GM12864 (cell line): Measurements from ENCODE around the gene PIK3R4.
A peak's percentile ranks its signal among the peaks of the same experiment; 100 is the strongest.

Experiments
- DNase-seq: peaks from one replicate; pipeline ENCODE4 v3.0.0-alpha.2; 2011; ENCODE audit warnings: low read depth
- H3K4me3 ChIP-seq: 2 replicates; pipeline ENCODE4 v1.5.1; 2011; ENCODE audit warnings: mild to moderate bottlenecking, low read depth, low read length, control low read depth
- TF ChIP-seq, protein P1 (sequence below): IDR thresholded peaks from 2 replicates; pipeline ENCODE4 v1.5.1; 2011; ENCODE audit warnings: low read depth, mild to moderate bottlenecking, moderate library complexity, low read length, control low read depth, inconsistent platforms; ENCODE audit errors: missing control alignments

Gene PIK3R4

DNA sequence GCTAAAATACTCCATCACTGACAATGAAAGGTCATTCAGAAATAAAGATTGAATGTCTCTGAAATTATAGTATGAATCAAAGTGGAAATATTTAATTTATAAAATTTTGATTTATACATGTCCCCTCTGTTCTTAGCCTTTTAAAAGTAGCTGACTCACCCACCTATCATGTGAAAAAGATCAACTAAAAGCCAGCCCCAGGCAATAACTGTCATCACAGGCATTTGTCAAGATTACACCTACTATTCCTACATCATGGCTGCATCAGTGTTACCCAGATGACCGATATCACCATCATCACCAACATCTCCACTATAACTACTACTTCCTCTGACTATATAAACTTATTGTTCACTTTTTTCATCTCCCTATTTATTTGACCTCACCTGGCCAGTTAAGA is 14.3 kb upstream of the PIK3R4 start:
- TF ChIP-seq, protein P1, sequence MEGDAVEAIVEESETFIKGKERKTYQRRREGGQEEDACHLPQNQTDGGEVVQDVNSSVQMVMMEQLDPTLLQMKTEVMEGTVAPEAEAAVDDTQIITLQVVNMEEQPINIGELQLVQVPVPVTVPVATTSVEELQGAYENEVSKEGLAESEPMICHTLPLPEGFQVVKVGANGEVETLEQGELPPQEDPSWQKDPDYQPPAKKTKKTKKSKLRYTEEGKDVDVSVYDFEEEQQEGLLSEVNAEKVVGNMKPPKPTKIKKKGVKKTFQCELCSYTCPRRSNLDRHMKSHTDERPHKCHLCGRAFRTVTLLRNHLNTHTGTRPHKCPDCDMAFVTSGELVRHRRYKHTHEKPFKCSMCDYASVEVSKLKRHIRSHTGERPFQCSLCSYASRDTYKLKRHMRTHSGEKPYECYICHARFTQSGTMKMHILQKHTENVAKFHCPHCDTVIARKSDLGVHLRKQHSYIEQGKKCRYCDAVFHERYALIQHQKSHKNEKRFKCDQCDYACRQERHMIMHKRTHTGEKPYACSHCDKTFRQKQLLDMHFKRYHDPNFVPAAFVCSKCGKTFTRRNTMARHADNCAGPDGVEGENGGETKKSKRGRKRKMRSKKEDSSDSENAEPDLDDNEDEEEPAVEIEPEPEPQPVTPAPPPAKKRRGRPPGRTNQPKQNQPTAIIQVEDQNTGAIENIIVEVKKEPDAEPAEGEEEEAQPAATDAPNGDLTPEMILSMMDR, result no peak
- no peak overlapping the region for H3K4me3 ChIP-seq
- DNase-seq, result no peak

DNA sequence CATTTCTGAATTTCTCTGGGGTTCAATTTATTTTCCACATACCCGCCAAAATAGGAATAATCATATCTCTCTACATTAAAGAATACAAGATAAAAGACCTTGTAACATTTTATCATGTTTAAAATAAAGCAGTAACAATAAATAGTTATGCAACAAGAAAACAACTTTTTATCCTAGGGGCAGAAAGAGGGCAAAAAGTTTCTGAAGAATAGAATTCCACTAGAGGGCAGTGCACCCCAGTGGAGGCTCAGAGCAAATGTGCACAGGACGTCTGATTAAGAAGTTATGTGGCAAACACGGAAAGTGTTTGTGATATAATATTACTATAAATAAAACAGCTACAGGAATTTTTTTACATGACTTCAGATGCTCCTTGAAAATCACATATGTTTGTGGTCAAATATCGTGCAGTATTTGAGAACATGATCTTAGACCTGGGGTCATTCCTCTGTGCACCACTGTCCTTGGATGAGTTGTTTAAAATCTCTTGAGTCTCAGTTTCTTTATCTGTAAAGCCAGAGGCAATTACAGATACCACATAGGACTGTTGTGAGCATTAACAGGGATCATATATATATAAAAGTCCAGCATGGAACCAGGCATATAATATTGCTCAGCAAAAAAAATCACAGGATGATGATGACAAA is 13.2 kb upstream of the PIK3R4 start:
- TF ChIP-seq, protein P1, result peak; percentile 70
- peak; percentile 26 for DNase-seq
- no peak overlapping the region for H3K4me3 ChIP-seq

DNA sequence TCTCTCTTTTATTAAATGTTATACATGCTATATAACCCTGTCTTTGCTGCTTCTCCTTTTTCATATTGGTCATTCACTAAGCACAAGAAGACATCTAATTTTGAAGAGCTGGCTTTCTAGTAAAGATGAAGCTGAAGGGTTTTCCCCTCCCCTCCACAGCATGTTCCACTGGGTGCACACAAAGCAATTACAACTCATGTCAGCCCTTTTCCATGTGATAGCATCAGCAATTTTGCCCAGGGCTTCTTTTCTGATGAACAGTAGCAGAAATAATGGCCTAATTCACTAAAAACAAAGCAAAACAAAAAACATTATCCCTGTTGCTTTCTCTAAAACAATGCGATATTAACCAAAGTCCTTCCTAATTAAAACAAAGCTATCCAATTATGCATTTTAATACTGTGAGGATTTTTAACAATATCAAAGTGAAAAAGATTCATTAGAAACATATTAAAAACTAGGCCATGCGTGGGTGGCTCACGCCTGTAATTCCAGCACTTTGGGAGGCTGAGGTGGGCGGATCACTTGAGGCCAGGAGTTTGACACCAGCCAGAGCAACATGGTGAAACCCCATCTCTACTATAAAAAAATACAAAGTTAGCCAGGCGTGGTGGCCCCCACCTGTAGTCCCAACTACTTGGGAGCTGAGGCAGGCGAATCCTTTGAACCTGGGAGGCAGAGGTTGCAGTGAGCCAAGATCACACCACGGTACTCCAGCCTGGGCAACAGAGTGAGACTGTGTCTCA is 12.2 kb upstream of the PIK3R4 start:
- DNase-seq, result no peak
- H3K4me3 ChIP-seq, result no peak overlapping the region
- TF ChIP-seq, protein P1, result no peak

DNA sequence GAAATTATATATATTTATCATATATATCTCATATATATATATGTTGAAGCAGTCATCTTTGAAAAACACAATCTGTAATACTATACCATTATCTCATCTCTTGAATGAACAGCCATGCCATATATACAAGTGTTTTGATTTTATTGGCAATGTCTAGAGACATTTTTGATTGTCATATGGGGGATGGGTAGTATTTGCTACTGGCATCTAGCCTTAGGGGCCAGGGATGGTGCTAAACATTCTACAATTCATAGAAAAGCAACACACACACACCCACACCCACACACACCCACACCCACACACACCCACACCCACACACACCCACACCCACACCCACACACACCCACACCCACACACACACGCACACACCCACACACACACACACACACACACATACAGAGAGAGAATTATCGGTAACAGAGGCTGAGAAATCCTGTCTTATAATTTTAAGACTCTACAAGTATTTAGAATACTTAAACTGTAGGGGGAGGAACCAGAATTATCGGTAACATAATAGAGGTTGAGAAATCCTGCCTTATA is 11.1 kb upstream of the PIK3R4 start:
- DNase-seq, result no peak
- no peak overlapping the region for H3K4me3 ChIP-seq
- TF ChIP-seq, protein P1, result no peak

GRCh38 chr3:130755666-130756065 is 9.0 kb upstream of the PIK3R4 start:
- TF ChIP-seq, protein P1, result no peak
- no peak for DNase-seq
- no peak overlapping the region for H3K4me3 ChIP-seq

DNA sequence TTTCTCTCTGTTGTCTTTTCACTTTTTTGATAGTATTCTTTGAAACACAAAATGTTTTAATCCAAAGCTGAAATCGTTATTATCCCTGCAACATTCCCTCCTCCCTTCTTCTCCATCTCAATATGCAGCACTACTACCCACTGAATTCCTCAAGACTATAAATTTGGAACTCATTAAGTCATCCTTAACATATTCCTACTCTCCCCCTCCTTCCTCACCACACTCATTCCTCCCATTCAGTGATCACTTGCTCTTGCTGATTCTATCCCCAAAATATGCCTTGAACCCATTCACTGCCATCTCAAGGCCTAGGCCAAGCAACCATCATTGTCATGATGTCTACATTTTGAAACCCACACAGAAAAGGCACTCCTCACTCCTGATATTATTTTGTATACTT is 2.4 kb upstream of the PIK3R4 start:
- DNase-seq, result no peak
- TF ChIP-seq, protein P1, result no peak
- no peak overlapping the region for H3K4me3 ChIP-seq
